GM10847 (cell line): Measurements from ENCODE around the gene TBC1D8.

Source experiments
- POLR2A ChIP-seq: IDR thresholded peaks from 2 replicates; pipeline ENCODE4 v1.6.1; 2011; ENCODE audit not compliant: insufficient read length; ENCODE audit errors: extremely low read depth

The TBC1D8 gene

DNA sequence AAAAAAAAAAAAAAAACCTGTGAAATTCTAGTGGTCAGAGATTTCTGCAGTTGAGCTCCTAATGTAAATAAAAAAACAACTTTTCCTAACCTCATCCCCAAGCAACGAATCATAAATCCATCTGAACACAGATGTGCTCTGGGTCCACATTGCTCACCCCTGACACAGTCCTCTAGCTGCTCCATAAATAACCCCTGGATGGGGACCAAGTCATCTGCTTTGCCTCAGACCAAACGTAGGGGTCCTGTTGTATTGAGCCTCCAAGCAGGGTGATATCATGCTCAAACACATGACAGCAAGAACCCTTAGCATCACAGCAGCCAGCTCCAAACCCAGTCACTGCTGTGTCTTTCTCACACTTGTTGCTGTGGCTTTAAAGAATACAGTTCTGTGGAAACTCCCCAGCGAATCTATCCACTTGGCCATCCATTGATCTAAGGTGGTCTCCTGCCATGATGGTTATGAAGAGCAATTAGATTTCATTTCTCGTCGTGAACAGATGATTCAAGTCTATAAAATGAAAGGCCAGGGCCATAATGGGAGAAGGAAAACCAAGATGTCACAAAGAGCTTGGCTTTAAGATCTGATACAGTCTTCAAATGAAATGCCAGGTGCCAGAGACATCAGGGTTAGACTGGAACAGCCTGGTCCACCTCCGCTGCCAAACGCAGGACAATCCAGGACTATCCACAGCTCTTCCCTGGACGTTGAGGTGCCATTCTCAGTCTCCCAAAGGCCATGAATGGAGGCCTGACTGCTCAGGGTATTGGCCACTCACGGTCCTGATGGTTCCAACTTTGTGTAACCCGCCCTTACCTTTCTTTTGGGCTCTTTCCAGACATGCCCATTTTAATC lies 39.0 kb downstream of the TBC1D8 start:
- TF ChIP-seq POLR2A = no peak

DNA sequence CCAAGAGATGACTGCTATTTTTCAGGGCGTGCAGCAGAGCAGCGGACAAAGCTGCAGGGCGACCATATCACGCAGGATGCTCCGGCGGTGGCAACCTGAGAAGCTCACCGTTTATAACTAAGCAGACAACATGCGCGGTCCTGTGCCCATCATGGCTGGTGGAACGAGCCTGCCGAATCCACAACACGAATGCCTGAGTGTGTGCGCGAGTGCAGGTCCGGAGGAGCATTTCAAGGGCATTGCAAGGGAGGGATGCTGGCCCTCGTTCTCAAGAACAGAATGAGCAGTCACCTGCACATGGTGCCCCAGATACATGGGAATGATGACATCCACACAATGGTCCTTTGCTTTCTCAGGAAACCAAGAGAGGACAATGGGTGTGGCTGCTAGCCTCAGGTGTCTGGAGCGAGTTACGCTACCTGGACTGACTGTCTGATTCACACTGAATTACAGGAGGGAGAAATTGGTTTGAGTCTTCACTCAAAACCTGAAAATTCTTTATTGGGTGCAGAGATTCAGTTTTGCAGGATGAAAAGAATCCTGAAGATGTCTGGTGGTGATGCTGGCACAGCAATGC lies 39.8 kb downstream of the TBC1D8 start:
- no peak for TF ChIP-seq POLR2A

- no peak for TF ChIP-seq POLR2A
Observed at GRCh38 chr2:101109451-101110118, 41.6 kb downstream of the TBC1D8 start.

DNA sequence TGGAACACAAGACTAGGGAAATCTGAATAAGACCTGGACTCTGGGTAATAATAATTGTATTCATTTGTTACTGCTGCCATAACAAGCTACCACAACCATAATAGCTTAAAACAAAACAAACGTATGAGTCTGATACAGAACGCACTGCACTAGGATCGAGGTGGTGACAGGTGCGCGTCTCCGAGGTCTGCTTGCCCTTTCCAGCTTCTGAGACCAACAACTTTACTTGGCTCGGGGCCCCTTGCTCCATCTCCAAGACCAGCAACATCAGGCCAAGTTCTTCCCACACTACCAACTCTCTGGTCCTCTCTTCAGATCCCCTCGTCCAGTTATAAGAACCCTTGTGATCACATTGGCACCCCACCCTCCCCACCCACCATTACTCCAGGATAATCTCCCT lies 42.8 kb downstream of the TBC1D8 start:
- no peak for TF ChIP-seq POLR2A

- no peak for TF ChIP-seq POLR2A
Observed at GRCh38 chr2:101107241-101107640, 43.9 kb downstream of the TBC1D8 start.

- TF ChIP-seq POLR2A = no peak
Observed at GRCh38 chr2:101106453-101107181, 44.6 kb downstream of the TBC1D8 start.

- no peak for TF ChIP-seq POLR2A
Observed at GRCh38 chr2:101105654-101106053, 45.5 kb downstream of the TBC1D8 start.

GRCh38 chr2:101097638-101098037 lies 53.5 kb downstream of the TBC1D8 start:
- no peak for TF ChIP-seq POLR2A

GRCh38 chr2:101096619-101097142 lies 54.5 kb downstream of the TBC1D8 start:
- no peak for TF ChIP-seq POLR2A

GRCh38 chr2:101094351-101094750 lies 56.8 kb downstream of the TBC1D8 start:
- TF ChIP-seq POLR2A = no peak

- TF ChIP-seq POLR2A = no peak
Observed at GRCh38 chr2:101089942-101090799, 61.0 kb downstream of the TBC1D8 start.

GRCh38 chr2:101089419-101089818 lies 61.8 kb downstream of the TBC1D8 start:
- TF ChIP-seq POLR2A = no peak

DNA sequence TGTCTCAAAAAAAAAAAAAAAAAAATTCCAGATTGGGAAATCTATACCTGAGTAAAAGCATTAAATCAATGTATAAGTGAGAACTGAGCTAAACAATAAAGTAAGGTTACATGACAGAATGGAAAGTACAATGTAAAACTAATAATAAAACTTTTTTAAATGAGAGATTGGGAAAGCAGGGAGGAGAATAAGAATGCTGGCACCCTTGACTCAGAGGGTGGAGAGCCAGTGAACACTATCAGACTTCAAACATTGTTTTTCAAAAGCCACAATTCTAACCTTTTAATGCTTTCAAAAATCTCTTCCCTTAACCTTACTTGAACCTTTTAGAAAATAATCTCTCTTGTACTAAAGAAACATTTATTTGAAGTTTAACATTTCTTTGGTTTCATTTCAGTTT lies 63.5 kb downstream of the TBC1D8 start:
- no peak for TF ChIP-seq POLR2A

DNA sequence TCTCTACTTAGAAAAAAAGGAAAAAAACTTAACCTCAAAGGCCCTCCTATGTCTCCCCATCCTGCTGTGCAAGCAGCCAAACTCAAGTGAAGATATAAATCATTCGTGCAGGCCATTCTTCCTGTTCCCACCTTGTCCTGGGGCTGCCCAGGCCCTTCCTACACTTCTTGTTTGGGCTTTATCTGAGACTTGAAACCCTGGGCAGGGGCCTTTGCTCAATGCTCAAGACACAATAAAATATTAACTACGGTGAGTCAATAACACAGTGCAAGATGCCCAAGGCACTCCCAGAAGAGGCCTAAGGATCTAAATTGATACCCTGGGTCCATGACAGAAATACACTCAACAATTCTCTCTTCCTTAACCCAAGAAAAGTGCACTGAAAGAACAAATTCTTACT lies 67.6 kb downstream of the TBC1D8 start:
- no peak for TF ChIP-seq POLR2A
